ENCODE measurements around the gene HS3ST3A1.

Gene HS3ST3A1

GRCh38 chr17:13598353-13599167, 3.2 kb downstream of the HS3ST3A1 start:
- DNase-seq (ENCODE audit: low read depth in 1 of 2, low spot score in 1 of 2): no peak

- DNase-seq (ENCODE audit: low read depth in 1 of 2, low spot score in 1 of 2): no peak
Measured at GRCh38 chr17:13597723-13598347, 3.9 kb downstream of the HS3ST3A1 start.

- no peak for DNase-seq (ENCODE audit: low read depth in 1 of 2, low spot score in 1 of 2)
Measured at GRCh38 chr17:13596241-13596923, 5.3 kb downstream of the HS3ST3A1 start.

- DNase-seq (ENCODE audit: low read depth in 1 of 2, low spot score in 1 of 2): no peak
Measured at GRCh38 chr17:13595599-13595899, 6.2 kb downstream of the HS3ST3A1 start.

- DNase-seq (ENCODE audit: low read depth in 1 of 2, low spot score in 1 of 2): peak; percentile 50 to 86
Measured at GRCh38 chr17:13594762-13595598, 6.7 kb downstream of the HS3ST3A1 start.

GRCh38 chr17:13594310-13594709, 7.4 kb downstream of the HS3ST3A1 start:
- no peak for DNase-seq (ENCODE audit: low read depth in 1 of 2, low spot score in 1 of 2)

GRCh38 chr17:13593757-13594156, 8.0 kb downstream of the HS3ST3A1 start:
- DNase-seq (ENCODE audit: low read depth in 1 of 2, low spot score in 1 of 2): no peak

GRCh38 chr17:13593021-13593751, 8.5 kb downstream of the HS3ST3A1 start:
- DNase-seq (ENCODE audit: low read depth in 1 of 2, low spot score in 1 of 2): no peak

- DNase-seq (ENCODE audit: low read depth in 1 of 2, low spot score in 1 of 2): no peak
Measured at GRCh38 chr17:13592427-13592826, 9.3 kb downstream of the HS3ST3A1 start.

GRCh38 chr17:13590441-13590840, 11.3 kb downstream of the HS3ST3A1 start:
- no peak for DNase-seq (ENCODE audit: low read depth in 1 of 2, low spot score in 1 of 2)

GRCh38 chr17:13589658-13590057, 12.1 kb downstream of the HS3ST3A1 start:
- DNase-seq (ENCODE audit: low read depth in 1 of 2, low spot score in 1 of 2): no peak

GRCh38 chr17:13587487-13588338, 14.0 kb downstream of the HS3ST3A1 start:
- no peak for DNase-seq (ENCODE audit: low read depth in 1 of 2, low spot score in 1 of 2)

- no peak for DNase-seq (ENCODE audit: low read depth in 1 of 2, low spot score in 1 of 2)
Measured at GRCh38 chr17:13584701-13585080, 17.0 kb downstream of the HS3ST3A1 start.

GRCh38 chr17:13583996-13584700, 17.6 kb downstream of the HS3ST3A1 start:
- no peak for DNase-seq (ENCODE audit: low read depth in 1 of 2, low spot score in 1 of 2)

- DNase-seq (ENCODE audit: low read depth in 1 of 2, low spot score in 1 of 2): no peak
Measured at GRCh38 chr17:13582776-13583547, 18.8 kb downstream of the HS3ST3A1 start.

GRCh38 chr17:13581925-13582324, 19.8 kb downstream of the HS3ST3A1 start:
- no peak for DNase-seq (ENCODE audit: low read depth in 1 of 2, low spot score in 1 of 2)

GRCh38 chr17:13580790-13581189, 20.9 kb downstream of the HS3ST3A1 start:
- DNase-seq (ENCODE audit: low read depth in 1 of 2, low spot score in 1 of 2): no peak

All from activated CD4-positive, alpha-beta T cell treated with anti-CD3 and anti-CD28 coated beads, Interleukin-2, amount 50 U/mL, for 24 hours (primary cell).